Measurements from ENCODE around the gene CACNA1I.

CACNA1I gene

GRCh38 chr22:39535831-39536449, 34.6 kb upstream of the CACNA1I start:
- no peak for DNase-seq (ENCODE audit: low read depth, low spot score)

- no peak for DNase-seq (ENCODE audit: low read depth, low spot score)
Measured at GRCh38 chr22:39536711-39537110, 33.8 kb upstream of the CACNA1I start.

- no peak for DNase-seq (ENCODE audit: low read depth, low spot score)
Measured at GRCh38 chr22:39537975-39538374, 32.6 kb upstream of the CACNA1I start.

GRCh38 chr22:39543095-39543494, 27.5 kb upstream of the CACNA1I start:
- no peak for DNase-seq (ENCODE audit: low read depth, low spot score)

- no peak for DNase-seq (ENCODE audit: low read depth, low spot score)
Measured at GRCh38 chr22:39545386-39546365, 24.9 kb upstream of the CACNA1I start.

- DNase-seq (ENCODE audit: low read depth, low spot score) = no peak
Measured at GRCh38 chr22:39546889-39547586, 23.5 kb upstream of the CACNA1I start.

- DNase-seq (ENCODE audit: low read depth, low spot score) = no peak
Measured at GRCh38 chr22:39547587-39547947, 23.0 kb upstream of the CACNA1I start.

- DNase-seq (ENCODE audit: low read depth, low spot score) = no peak
Measured at GRCh38 chr22:39553429-39553828, 17.1 kb upstream of the CACNA1I start.

GRCh38 chr22:39554151-39554550, 16.4 kb upstream of the CACNA1I start:
- DNase-seq (ENCODE audit: low read depth, low spot score) = no peak

- DNase-seq (ENCODE audit: low read depth, low spot score) = no peak
Measured at GRCh38 chr22:39556970-39557841, 13.3 kb upstream of the CACNA1I start.

- DNase-seq (ENCODE audit: low read depth, low spot score) = no peak
Measured at GRCh38 chr22:39558254-39558727, 12.3 kb upstream of the CACNA1I start.

GRCh38 chr22:39558950-39559349, 11.6 kb upstream of the CACNA1I start:
- DNase-seq (ENCODE audit: low read depth, low spot score) = no peak

- no peak for DNase-seq (ENCODE audit: low read depth, low spot score)
Measured at GRCh38 chr22:39559456-39560105, 11.0 kb upstream of the CACNA1I start.

GRCh38 chr22:39560127-39560526, 10.4 kb upstream of the CACNA1I start:
- DNase-seq (ENCODE audit: low read depth, low spot score) = no peak

GRCh38 chr22:39562839-39563489, 7.6 kb upstream of the CACNA1I start:
- no peak for DNase-seq (ENCODE audit: low read depth, low spot score)

- no peak for DNase-seq (ENCODE audit: low read depth, low spot score)
Measured at GRCh38 chr22:39563571-39564428, 6.8 kb upstream of the CACNA1I start.

- DNase-seq (ENCODE audit: low read depth, low spot score) = no peak
Measured at GRCh38 chr22:39565414-39565944, 5.1 kb upstream of the CACNA1I start.

- no peak for DNase-seq (ENCODE audit: low read depth, low spot score)
Measured at GRCh38 chr22:39567135-39567946, 3.2 kb upstream of the CACNA1I start.
